HG03135 (cell line): Measurements from ENCODE around the gene TH.
"Not testable (repeated sequence)": the region's sequence is repeated elsewhere in the genome, so short reads cannot be mapped to it uniquely, and the experiment has no call there.

Experiments used
- ATAC-seq: cut with Tn5 transposase; IDR thresholded peaks from one replicate; pipeline ENCODE4 v1.9.1; 2021; ENCODE audit warnings: mild to moderate bottlenecking, moderate library complexity; ENCODE audit not compliant: unreplicated experiment

TH gene

DNA sequence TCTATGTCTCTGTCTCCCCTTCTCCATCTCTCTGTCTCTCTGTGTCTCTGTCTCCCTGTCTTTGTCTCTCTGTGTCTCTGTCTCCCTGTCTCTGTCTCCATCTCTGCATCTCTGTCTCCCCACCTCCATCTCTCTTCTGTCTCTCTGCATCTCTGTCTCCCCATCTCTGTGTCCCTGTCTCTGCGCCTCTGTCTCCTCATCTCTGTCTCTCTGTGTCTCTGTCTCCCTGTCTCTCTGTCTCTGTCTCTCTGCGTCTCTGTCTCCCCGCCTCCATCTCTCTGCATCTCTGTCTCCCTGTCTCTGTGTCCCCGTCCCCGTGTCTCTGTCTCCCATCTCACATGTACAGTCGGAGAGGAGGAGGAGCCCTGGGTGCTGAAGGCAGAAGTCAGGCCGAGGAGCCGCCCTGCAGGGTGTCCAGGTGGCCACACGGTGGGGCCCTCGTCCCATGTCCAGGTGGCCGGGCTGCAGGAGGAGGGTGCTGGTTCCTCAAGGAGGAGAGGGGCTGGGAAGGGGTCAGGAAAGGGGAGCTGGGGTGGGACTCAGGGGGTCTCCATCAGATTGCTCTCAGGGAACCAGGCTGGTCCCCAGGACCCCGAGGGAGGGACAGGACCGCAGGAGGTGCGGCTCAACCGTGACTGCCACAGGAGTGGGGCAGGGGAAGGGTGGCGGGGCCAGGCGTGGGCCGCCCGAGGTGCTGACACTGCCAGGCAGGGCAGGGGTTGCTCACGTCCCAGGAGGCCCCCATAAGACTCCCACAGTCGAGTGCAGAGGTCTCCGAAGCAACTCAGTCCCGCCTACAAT lies 25.6 kb upstream of the TH start:
- peak; percentile 58 for ATAC-seq

DNA sequence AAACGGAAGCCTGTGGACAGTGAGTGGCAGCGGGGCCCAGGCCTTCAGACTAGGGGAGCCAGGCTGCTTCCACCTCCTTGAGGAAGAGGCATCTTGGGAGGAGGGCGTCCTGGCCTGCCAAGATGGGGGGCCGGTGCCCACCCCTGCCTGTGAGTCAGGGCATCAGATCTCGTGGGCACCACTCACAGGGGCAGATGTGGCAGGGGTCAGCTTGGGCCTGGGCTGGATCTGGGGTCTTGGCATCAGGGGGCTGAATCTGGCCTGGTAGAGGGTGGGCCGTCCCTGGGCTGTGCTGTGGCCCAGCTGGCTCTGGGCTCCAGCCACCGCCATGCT lies 24.1 kb upstream of the TH start:
- ATAC-seq, result no peak

DNA sequence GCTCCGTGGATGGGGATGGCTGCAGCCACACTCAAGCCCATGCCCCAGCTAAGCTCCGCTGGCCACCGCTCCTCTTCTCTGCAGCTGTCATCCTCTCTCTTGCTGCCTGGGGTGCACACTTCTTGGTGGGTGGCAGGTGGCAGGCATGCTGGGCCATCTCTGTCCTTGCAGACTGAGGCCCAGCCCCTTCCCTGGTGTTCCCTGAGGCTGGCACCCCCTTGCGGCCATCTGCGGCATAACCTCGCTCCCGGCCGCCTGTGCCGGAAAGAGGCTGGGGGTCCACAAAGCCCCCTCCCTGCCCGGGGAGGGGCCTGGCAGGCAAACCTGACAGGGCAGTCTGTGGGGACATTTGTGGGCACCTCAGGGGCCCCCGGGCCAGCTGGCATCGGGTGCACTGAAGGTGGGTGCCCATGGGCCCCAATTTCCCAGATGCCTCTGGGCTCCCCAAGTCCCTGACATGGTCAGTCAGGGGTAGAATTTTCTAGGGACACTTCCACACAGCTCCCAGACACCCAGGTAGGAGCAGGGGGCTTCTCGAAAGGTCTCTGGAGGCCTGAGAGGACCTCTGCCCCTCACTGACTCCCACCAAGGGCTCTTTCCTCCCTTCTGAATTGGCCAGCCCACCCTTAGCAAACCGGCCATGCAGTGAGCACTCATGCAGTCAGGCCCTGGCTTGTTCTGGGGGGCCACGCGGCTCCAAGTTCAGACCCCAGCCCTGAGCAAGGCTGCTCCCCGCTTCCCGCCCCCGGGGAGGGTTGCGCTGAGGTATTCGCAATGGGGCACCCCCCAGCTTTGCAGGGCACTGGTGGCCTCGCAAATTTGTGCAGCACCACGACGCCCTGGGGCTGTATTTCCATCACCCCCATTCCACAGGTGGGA lies 23.5 kb upstream of the TH start:
- no peak for ATAC-seq

GRCh38 chr11:2193888-2194595 lies 22.4 kb upstream of the TH start:
- not testable (repeated sequence) for ATAC-seq

- no peak for ATAC-seq
Measured at GRCh38 chr11:2193099-2193887, 21.7 kb upstream of the TH start.

- no peak for ATAC-seq
Measured at GRCh38 chr11:2192435-2192834, 20.8 kb upstream of the TH start.

DNA sequence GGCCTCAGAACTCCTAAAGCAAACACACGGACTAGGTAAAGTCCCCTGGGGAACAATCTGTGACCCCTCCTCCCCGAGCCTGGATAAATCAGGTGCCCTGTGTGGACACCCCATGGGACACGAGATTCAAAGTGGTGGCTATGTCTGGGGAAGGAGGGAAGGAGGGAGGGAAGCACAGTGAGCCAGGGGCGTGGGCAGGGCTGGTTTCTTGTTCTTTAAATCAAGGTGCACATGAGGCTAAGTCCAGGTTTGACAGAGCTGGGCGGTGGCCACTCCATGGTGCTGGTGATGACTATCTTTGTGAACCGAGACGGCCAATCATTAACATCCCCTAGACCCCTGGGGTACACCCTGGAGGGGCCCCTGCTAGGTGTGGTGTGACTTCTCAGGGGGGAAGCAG lies 20.3 kb upstream of the TH start:
- no peak for ATAC-seq

DNA sequence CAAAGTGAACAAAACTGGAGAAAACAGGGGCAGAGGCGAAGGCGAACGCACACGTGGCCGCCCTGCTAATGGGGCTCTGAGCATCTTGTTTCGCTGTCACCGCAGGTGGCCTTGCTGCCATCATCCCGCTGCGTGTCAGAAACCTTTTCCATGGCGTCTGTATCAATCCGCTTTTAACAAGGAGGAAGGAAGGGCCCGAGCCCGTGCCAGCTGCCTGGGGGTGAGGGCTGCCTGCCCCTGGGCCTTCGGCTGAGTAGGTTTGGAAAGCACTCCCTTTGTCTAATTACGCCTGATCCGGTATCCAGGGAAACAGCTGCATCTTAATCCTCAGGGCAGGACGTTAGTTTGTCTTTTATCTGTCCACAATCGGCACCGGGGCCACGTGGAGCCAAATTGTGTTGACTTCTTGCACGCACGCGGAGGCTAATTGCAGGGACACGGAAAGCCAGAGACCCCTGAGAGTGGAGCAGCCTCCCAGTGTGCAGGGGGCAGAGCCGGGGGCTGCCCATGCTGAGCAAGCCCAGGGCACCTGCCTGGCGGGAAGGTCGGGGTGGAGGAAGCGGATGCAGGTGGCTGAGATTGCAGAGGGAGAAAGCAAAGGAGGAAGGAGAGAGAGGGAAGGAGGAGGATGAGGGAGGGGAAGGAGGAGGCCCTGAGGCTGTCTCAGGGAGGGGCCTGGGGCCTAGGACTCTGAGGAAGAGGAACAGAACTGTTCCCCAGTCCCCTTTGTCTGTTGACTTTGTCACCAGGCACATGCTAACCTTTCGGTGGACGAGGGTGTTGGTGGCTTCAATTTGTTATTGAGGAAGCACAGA lies 19.2 kb upstream of the TH start:
- ATAC-seq, result no peak

DNA sequence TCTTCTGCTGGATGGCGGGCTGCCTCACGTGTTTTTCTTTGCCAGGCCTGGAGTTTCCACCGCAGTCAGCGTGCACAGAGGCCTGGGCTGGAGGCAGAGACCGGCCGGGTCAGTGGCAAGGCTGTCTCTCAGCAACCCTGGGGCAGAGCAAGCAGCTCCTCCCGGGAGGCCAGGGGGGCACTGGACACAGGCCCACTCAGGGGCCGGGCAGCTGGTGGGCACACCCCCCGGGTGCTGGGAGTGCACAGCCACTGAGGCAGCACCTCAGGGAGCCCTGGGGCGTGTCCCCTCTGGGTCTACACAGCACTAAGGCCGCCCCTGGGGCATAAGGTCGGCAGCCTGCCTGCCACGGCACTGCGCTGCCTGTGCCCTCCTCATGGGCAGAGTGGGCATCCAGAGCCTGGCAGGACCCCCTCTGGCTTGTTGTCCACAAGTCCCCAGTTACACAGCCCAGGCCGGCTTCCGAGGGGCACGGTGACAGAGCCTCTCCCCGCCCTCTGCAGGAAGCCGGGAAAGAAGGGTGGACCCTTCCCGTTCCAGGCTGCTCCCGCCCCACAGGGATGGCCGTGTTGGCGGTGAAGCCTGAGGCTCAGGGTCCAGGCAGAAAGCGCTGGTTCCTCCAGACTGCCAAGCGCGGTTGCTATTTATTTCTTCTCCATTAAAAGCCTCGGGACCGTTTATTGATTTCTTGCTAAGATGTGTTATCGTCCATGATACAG lies 18.5 kb upstream of the TH start:
- no peak for ATAC-seq

GRCh38 chr11:2188745-2189144 lies 17.1 kb upstream of the TH start:
- ATAC-seq, result no peak

- no peak for ATAC-seq
Measured at GRCh38 chr11:2187280-2187707, 15.7 kb upstream of the TH start.

- no peak for ATAC-seq
Measured at GRCh38 chr11:2186669-2187279, 15.2 kb upstream of the TH start.

DNA sequence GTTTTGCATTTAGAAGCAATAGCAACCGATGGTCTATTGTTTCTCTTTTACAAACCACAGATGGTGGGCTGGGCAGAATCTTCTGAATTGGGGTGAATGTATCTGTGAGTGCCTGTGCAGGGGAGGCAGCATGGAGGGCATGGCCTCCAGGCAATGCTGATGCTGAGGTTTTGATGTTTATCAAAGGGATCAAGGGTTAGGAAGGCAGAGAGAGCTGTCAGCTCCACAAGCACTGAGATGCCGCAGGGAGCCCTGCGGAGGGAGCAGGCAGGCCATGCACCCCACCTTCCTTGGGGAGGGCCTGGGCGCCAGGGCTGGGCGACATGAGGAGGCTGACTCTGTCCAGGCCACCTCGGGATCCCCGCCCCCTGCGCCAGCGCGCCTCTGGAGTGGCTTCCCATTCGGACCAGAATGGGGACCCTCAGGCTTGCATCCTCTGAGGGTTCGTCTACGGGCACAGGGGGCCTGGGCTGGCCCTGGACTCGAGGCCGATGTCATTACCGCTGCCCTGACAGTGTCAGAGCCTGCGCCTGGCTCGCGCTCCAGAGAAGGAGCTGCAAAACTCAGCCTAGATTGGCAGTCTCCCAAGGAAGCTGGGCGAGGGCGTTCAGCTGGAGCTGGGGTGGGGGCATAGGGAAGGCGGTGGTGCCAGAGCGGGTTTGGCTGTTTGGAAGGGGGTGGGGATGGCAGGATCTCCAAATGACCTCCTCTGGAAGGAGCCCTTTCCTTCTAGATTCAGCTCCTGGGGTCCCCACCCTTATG lies 13.9 kb upstream of the TH start:
- no peak for ATAC-seq

- no peak for ATAC-seq
Measured at GRCh38 chr11:2182692-2183474, 11.3 kb upstream of the TH start.

- no peak for ATAC-seq
Measured at GRCh38 chr11:2182075-2182474, 10.5 kb upstream of the TH start.

- no peak for ATAC-seq
Measured at GRCh38 chr11:2180789-2181370, 9.3 kb upstream of the TH start.

GRCh38 chr11:2180347-2180746 lies 8.7 kb upstream of the TH start:
- ATAC-seq, result no peak
